ENCODE data around the gene LCNL1.
A peak's percentile ranks its signal among the peaks of the same experiment; 100 is the strongest.
"Not testable (repeated sequence)": the region's sequence is repeated elsewhere in the genome, so short reads cannot be mapped to it uniquely, and the experiment has no call there.

DNA sequence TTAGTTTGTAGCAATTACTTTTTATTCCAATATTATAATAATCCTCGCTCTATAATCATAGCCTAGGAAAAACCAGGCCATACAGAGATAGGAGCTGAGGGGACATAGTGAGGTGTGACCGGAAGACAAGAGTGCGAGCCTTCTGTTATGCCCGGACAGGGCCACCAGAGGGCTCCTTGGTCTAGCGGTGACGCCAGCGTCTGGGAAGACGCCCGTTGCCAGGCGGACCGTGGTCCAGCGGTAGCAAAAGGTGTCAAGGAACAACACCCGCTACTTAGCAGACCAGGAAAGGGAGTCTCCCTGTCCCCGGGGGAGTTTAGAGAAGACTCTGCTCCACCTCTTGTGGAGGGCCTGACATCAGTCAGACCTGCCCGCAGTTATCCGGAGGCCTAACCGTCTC is 21.5 kb downstream of the LCNL1 start:
- TF ChIP-seq, protein P1, sequence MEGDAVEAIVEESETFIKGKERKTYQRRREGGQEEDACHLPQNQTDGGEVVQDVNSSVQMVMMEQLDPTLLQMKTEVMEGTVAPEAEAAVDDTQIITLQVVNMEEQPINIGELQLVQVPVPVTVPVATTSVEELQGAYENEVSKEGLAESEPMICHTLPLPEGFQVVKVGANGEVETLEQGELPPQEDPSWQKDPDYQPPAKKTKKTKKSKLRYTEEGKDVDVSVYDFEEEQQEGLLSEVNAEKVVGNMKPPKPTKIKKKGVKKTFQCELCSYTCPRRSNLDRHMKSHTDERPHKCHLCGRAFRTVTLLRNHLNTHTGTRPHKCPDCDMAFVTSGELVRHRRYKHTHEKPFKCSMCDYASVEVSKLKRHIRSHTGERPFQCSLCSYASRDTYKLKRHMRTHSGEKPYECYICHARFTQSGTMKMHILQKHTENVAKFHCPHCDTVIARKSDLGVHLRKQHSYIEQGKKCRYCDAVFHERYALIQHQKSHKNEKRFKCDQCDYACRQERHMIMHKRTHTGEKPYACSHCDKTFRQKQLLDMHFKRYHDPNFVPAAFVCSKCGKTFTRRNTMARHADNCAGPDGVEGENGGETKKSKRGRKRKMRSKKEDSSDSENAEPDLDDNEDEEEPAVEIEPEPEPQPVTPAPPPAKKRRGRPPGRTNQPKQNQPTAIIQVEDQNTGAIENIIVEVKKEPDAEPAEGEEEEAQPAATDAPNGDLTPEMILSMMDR (IDR thresholded peaks at IDR 0.05) = peak in 5 of 6 experiments; percentile 13 to 67 (median 52)
- not testable (repeated sequence) for TF ChIP-seq POLR2A (IDR thresholded peaks at IDR 0.05)

Data from Peyer's patch (tissue), 4 donors.